GM19035 (cell line): ENCODE measurements around the gene NOX1.
"Not testable (repeated sequence)": the region's sequence is repeated elsewhere in the genome, so short reads cannot be mapped to it uniquely, and the experiment has no call there.

Experiments
- ATAC-seq: cut with Tn5 transposase; IDR thresholded peaks from one replicate; pipeline ENCODE4 v1.9.1; 2021; ENCODE audit not compliant: unreplicated experiment

Gene NOX1

DNA sequence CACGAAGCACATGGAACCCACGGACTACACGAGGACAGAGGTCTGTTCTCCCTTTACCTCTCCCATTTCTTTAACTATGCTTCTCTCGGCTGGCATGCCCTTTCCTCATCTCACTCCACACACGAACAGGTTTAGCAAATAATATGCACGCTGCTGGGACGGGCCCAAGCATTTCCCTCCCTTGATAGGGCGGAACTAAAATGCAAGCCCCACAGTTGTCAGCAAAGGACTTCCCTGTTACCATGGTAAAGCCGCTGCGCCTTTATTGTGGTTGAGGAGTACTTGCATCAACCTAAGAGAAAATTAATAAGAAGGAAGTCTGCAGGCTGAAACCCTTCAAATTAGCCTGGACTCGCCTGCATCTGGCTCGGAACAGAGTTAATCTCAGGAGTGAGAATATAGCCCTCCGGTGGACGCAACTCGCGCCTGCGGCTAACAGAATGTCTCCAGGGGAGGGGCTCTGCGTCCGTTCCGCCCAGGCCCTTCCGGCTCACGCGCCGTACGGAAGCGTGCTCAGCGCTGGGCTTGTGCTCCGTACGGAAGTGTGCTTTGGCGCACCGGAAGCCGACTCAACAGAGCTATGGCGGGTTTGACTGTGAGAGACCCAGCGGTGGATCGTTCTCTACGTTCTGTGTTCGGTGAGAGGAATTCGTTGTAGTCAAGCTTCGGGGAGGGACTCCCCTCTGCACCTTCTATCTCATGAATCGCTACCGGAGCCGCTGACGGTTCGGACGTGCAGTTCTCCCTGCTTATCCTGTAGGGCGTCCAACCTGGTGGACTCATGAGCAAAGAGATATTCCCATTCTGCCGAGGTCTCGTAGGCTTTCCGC, 54.1 kb downstream of the NOX1 start, which contains the start of gene CSTF2:
TSS of gene CSTF2 (plus strand) at position 555 of the 830 bp plus-strand sequence. CDS start at position 581, 26 bp downstream.
- peak; percentile 100 for ATAC-seq

DNA sequence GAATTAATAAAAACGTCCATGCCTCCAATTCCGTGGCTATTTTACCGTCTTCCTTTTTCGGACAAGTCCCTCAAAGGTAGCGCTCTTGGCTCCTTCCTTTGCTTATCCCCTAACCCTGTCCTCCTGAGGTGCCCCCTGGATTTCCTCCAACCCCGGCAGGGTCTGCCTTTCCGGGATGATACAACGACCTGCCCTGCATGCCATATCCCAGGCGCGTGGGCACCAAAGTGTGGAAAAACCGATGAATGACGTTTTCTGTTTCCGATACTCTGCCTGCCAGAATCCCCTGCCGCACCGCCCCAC, 54.7 kb downstream of the NOX1 start:
- ATAC-seq: no peak

DNA sequence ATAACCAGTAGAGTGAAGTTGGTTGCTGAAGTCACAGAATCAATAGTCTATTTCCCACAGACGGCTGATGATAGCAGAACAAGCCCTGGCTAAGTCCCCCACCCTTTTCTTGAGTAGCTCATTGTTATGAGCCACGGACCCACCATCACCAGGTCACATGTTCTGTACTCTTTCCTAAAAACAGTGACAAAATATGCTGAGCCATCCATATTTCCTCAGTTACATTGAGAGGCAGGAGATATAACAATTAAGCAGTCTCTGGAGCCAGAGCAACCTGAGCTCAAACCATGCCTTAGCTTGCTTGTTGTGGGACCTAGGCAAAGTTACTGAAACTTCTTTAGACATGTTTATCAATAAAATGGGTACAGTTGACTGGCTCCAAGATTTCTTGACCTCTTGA, 56.8 kb downstream of the NOX1 start:
- no peak for ATAC-seq

DNA sequence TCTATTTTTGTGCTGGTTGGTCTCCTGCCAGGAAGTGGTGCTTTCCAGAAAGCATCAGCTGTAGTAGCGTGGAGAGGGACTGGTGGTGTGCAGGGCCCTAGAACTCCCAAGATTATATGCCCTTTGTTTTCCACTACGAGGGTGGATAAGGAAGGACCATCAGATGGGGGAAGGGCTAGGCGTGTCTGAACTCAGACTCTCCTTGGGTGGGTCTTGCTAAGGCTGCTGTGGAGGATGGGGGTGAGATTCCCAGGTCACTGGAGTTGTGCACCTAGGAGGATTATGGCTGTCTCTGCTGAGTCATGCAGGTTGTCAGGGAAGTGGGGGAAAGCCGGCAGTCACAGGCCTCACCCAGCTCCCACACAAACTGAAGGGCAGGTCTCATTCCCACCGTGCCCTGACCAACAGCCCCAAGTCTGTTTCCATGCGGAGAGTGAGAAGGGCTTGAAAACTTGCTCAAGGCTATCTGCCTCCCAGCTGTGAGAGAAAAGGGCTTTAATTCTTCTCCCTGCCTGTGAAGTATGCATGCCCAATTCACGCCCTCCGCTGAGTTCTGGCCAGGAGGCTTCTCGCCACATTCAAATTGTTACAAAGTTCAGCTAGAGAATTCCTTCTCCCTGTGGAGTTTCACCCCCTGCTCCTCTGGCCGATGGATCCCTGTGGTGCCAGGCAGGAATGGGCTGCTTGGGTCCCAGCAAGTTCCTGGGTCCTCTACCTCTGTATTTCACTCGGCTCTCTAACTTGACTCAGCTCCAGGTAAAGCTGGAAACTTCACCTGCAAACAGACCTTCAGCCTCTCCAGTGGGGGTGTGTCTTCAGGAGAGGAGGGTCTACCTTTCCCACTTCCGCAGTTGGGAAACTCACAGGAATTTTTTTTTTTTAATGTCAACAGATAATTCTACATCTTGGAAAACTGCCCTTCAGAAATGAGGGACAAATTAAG, 61.7 kb downstream of the NOX1 start:
- ATAC-seq: no peak

DNA sequence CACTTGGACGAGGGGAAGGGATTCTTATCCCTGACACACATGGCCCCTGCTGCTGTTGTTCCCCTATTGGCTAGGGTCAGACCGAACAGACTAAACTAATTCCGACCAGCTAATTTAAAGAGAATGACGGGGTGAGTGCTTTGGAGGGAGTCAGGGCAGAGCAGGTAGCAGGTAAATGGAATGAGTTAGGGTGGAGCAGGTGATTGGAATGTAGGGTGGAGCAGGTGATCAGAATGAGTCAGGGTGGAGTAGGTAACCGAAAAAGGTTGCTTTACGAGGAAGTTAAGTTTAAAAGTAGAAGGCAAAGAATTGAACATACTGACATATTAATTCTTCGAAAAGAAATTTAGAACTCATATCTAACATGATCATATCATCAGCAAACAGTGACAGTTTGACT, 65.9 kb downstream of the NOX1 start:
- ATAC-seq: not testable (repeated sequence)

DNA sequence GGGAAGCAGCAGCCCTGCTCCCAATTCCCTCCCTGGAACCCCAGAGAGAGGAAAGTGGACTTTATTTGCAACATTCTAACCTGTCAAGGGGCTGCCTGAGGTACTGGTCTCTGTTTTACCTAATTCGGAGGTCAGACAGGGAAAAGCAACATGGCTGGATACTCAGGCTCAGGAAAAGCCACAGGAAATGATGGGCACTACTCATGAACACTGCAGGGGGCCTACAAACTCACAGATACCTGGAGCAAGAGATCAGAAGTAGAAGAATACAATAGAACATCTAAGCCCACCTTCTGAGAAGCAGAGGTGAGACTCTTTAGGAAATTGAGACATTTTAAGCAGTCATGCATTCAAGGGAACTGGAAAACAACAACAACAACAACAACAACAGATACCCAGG, 69.4 kb downstream of the NOX1 start:
- no peak for ATAC-seq

DNA sequence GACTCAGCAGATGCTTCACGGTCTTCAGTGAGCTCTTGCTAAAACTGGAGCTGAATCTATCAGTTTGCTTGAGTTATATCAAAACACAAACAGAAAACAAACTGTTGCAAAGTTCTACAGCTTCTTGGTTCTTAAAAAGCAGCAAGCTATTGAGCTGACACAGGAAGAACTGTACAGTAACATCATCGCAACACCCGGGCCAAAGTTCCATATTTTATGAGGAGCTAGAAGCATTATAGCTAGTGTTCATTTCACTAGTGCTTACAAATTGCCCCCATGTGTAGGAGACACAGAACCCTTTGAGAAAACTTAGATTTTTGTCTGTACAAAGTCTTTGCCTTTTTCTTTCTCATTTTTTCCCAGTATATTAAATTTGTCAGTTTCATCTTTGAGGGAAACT, 71.3 kb downstream of the NOX1 start:
- ATAC-seq: no peak

DNA sequence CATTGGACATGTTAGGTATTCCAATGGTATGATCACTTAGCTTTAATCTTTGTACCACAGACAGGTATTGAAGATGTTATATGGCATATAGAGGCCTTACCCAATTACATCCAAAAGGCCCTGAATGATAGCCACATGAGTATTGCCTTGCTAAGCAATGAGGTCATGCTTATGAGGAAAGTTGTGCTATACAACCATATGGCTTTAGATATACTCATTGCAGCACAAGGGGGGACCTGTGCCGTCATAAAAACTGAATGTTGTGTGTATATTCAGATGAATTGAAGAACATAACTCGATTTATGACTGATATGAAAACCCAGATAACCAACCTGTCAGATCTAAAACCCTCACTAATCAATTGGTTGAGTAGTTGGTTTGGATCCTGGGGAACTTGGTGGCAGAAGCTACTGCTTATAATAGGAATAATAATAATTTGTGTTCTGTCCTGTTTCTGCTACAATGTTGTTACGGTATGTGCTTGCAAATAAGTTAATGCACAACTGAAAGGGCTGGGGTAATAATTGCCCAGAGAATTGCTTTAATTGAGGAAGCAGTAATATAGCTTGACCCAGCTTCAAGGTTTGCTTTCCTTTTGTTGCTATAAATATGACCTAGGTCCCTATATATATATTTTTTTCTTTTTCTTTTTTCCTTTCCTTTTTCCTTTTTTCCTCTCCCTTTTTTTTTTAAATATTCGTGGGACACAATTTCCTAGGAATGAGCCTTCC, 75.5 kb downstream of the NOX1 start:
- ATAC-seq: no peak

DNA sequence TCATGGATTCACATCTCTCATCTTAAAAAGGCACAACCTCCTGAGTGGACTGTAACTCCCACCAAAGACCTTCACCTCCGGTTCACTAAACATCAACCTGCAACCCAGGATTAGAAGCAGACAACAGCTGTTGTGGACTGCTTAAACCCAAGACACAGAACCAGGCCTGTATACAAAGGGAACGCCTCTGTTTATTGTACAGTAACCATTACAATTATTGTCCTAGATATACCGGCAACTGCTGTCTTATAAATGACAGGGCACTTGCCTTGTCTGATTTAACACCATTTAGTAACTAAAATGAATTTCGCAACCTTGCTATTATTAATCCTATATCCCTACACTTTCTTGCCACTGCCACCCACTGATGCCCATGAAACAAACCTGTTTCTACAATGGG, 76.8 kb downstream of the NOX1 start:
- no peak for ATAC-seq

DNA sequence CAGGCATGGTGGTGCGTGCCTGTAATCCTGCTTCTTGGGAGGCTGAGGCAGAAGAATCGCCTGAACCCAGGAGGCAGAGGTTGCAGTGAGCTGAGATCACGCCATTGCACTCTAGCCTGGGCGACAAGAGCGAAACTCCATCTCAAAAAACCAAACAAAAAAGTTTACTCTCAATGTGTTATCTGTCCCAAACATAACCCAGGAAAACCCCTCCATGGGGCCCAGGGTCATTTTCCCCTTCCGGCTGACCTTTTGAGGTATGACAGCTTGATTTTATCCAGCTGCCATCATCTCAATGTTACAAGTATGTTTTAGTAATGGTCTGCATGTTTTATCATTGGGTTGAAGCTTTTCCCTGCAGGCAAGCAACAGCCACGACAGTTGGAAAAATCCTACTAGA, 77.8 kb downstream of the NOX1 start:
- ATAC-seq: not testable (repeated sequence)
